PC-3 (cell line): ENCODE data around the gene DIRAS1.

ENCODE experiments used
- CTCF ChIP-seq: fragments of 300-600 bp; sonication (generic); conservative IDR thresholded peaks from 2 replicates; pipeline ENCODE4 v1.5.1; 2017; ENCODE audit warnings: antibody characterized with exemption, low read depth, mild to moderate bottlenecking, low read length
- EZH2 ChIP-seq: fragments of 300-600 bp; sonication (generic); IDR thresholded peaks from one replicate; pipeline ENCODE4 v1.6.1; 2017; ENCODE audit warnings: antibody characterized with exemption, mild to moderate bottlenecking, low read length; ENCODE audit not compliant: unreplicated experiment
- EZH2phosphoT487 ChIP-seq: fragments of 300-600 bp; sonication (generic); IDR thresholded peaks from 2 replicates; pipeline ENCODE4 v1.6.1; 2018; ENCODE audit warnings: mild to moderate bottlenecking, antibody characterized with exemption, low read length, borderline replicate concordance

GRCh38 chr19:2761309-2761677 lies 40.1 kb upstream of the DIRAS1 start:
- TF ChIP-seq CTCF, result no peak
- no peak for TF ChIP-seq EZH2
- TF ChIP-seq EZH2phosphoT487, result no peak
